H9 (cell line): ENCODE results near the gene PPP2R3B. TPM values are rescaled to one million over a fixed set of nuclear protein-coding genes. Genes with fewer than 3 reads are reported as not detected.

Source experiments
- DNase-seq: peaks from one replicate; pipeline ENCODE4 v3.0.0-alpha.2; 2017
- H2AFZ ChIP-seq: one replicate; pipeline ENCODE4 v1.6.1; 2013; ENCODE audit warnings: mild to moderate bottlenecking, low read length, control low read depth, moderate library complexity
- H2AK5ac ChIP-seq: 2 replicates; pipeline ENCODE4 v1.6.1; 2013; ENCODE audit warnings: low read length, control low read depth, mixed read lengths; ENCODE audit not compliant: insufficient read length
- H2BK120ac ChIP-seq: one replicate; pipeline ENCODE4 v1.6.1; 2013; ENCODE audit warnings: low read depth, mild to moderate bottlenecking, low read length, control low read depth, inconsistent platforms; ENCODE audit not compliant: poor library complexity, severe bottlenecking
- H2BK12ac ChIP-seq: 2 replicates; pipeline ENCODE4 v1.6.1; 2013; ENCODE audit warnings: low read length, control low read depth, mixed read lengths, low read depth; ENCODE audit not compliant: insufficient read length
- H2BK15ac ChIP-seq: 2 replicates; pipeline ENCODE4 v1.6.1; 2013; ENCODE audit warnings: low read depth, low read length, control low read depth
- H2BK20ac ChIP-seq: one replicate; pipeline ENCODE4 v1.6.1; 2013; ENCODE audit warnings: low read depth, mild to moderate bottlenecking, low read length, control low read depth, inconsistent platforms; ENCODE audit not compliant: poor library complexity, severe bottlenecking
- H2BK5ac ChIP-seq: 2 replicates; pipeline ENCODE4 v1.6.1; 2013; ENCODE audit warnings: low read length, control low read depth, mixed read lengths; ENCODE audit not compliant: insufficient read length
- H3K14ac ChIP-seq: 2 replicates; pipeline ENCODE4 v1.6.1; 2013; ENCODE audit warnings: low read length, control low read depth; ENCODE audit not compliant: insufficient read depth
- H3K18ac ChIP-seq: 2 replicates; pipeline ENCODE4 v1.6.1; 2013; ENCODE audit warnings: low read depth, mild to moderate bottlenecking, mixed read lengths, low read length, control low read depth; ENCODE audit not compliant: insufficient read length
- H3K23ac ChIP-seq: 2 replicates; pipeline ENCODE4 v1.6.1; 2013; ENCODE audit warnings: low read length, control low read depth, mixed read lengths, low read depth; ENCODE audit not compliant: insufficient read length
- H3K23me2 ChIP-seq: 2 replicates; pipeline ENCODE4 v1.6.1; 2013; ENCODE audit warnings: low read depth, mild to moderate bottlenecking, mixed read lengths, low read length, control low read depth; ENCODE audit not compliant: insufficient read length, poor library complexity, severe bottlenecking
- H3K27ac ChIP-seq: 2 replicates; pipeline ENCODE4 v1.5.1; 2013; ENCODE audit warnings: low read length, control low read depth, mixed read lengths, low read depth; ENCODE audit not compliant: insufficient read length
- H3K27me3 ChIP-seq: 2 replicates; pipeline ENCODE4 v1.6.1; 2013; ENCODE audit warnings: low read length, control low read depth, inconsistent platforms; ENCODE audit not compliant: insufficient read depth
- H3K4ac ChIP-seq: 2 replicates; pipeline ENCODE4 v1.6.1; 2013; ENCODE audit warnings: low read depth, mild to moderate bottlenecking, control low read depth, inconsistent platforms, low read length, moderate library complexity
- H3K4me1 ChIP-seq: 2 replicates; pipeline ENCODE4 v1.6.1; 2013; ENCODE audit warnings: low read length, control low read depth, inconsistent platforms; ENCODE audit not compliant: insufficient read depth
- H3K4me2 ChIP-seq: 2 replicates; pipeline ENCODE4 v1.6.1; 2013; ENCODE audit warnings: low read length, control low read depth, mixed read lengths; ENCODE audit not compliant: insufficient read length, insufficient read depth
- H3K56ac ChIP-seq: 2 replicates; pipeline ENCODE4 v1.6.1; 2013; ENCODE audit warnings: low read depth, mild to moderate bottlenecking, mixed read lengths, low read length, control low read depth; ENCODE audit not compliant: insufficient read length
- H3K79me1 ChIP-seq: 2 replicates; pipeline ENCODE4 v1.6.1; 2013; ENCODE audit warnings: low read depth, mild to moderate bottlenecking, moderate library complexity, low read length, control low read depth, inconsistent platforms; ENCODE audit not compliant: insufficient read depth, poor library complexity, severe bottlenecking
- H3K79me2 ChIP-seq: 2 replicates; pipeline ENCODE4 v1.6.1; 2013; ENCODE audit warnings: low read length, control low read depth, inconsistent platforms; ENCODE audit not compliant: insufficient read depth
- H3K9ac ChIP-seq: 2 replicates; pipeline ENCODE4 v1.6.1; 2013; ENCODE audit warnings: low read length, control low read depth, mixed read lengths; ENCODE audit not compliant: insufficient read length; ENCODE audit errors: extremely low read depth
- H3K9me3 ChIP-seq: one replicate; pipeline ENCODE4 v1.6.1; 2013; ENCODE audit warnings: low read depth, low read length, inconsistent platforms; ENCODE audit not compliant: control insufficient read depth
- H3T11ph ChIP-seq: one replicate; pipeline ENCODE4 v1.6.1; 2013; ENCODE audit warnings: mild to moderate bottlenecking, low read length, control low read depth, inconsistent platforms
- H4K20me1 ChIP-seq: one replicate; pipeline ENCODE4 v1.6.1; 2013; ENCODE audit not compliant: control insufficient read depth, insufficient read length, insufficient read depth
- H4K5ac ChIP-seq: 2 replicates; pipeline ENCODE4 v1.6.1; 2013; ENCODE audit warnings: low read depth, mild to moderate bottlenecking, mixed read lengths, low read length, control low read depth; ENCODE audit not compliant: insufficient read length
- H4K8ac ChIP-seq: replicated peaks from 2 replicates; pipeline ENCODE4 v1.6.1; 2013; ENCODE audit warnings: low read length, control low read depth, mixed read lengths, low read depth; ENCODE audit not compliant: insufficient read length
- H4K91ac ChIP-seq: 2 replicates; pipeline ENCODE4 v1.6.1; 2013; ENCODE audit warnings: low read depth, mild to moderate bottlenecking, moderate library complexity, mixed read lengths, low read length, control low read depth; ENCODE audit not compliant: insufficient read length
- H3K27ac Mint-ChIP-seq, 3 experiments: 2 replicates in 2 of 3; 3 replicates in 1 of 3; pipeline ENCODE4 v1.8.0; 2020 to 2021; ENCODE audit warnings: mixed read lengths in 3 of 3, mild to moderate bottlenecking in 1 of 3, moderate library complexity in 1 of 3
- H3K27me3 Mint-ChIP-seq: 2 replicates; pipeline ENCODE4 v1.8.0; 2021; ENCODE audit warnings: low read depth, mild to moderate bottlenecking, moderate library complexity, mixed read lengths
- H3K36me3 Mint-ChIP-seq, 3 experiments: 2 replicates in 2 of 3; 3 replicates in 1 of 3; pipeline ENCODE4 v1.8.0; 2020 to 2021; ENCODE audit warnings: low read depth in 3 of 3, mixed read lengths in 3 of 3; ENCODE audit not compliant: insufficient read depth in 1 of 3
- H3K4me1 Mint-ChIP-seq, 2 experiments: 2 replicates each; pipeline ENCODE4 v1.8.0; 2020; ENCODE audit warnings: mixed read lengths in 2 of 2
- H3K4me3 Mint-ChIP-seq, 2 experiments: 2 replicates in 1 of 2; 3 replicates in 1 of 2; pipeline ENCODE4 v1.8.0; 2020 to 2021; ENCODE audit warnings: mild to moderate bottlenecking in 2 of 2, mixed read lengths in 2 of 2, moderate library complexity in 1 of 2
- H3K9me3 Mint-ChIP-seq, 2 experiments: 2 replicates in 1 of 2; 3 replicates in 1 of 2; pipeline ENCODE4 v1.8.0; 2020; ENCODE audit warnings: mild to moderate bottlenecking in 2 of 2, mixed read lengths in 2 of 2, moderate library complexity in 1 of 2
- WGBS: extraction: QIAGEN DNeasy Blood & Tissue Kit; methylation state at CpG from one replicate; pipeline ENCODE4 v1.1.7; 2013; ENCODE audit warnings: missing lambda C conversion rate, low lambda C conversion rate, mixed read lengths; ENCODE audit not compliant: insufficient read length; ENCODE audit errors: extremely low coverage; 5-methylcytosine and 5-hydroxymethylcytosine counted together
- total RNA-seq: library from RNA; stranded (reverse); gene quantifications from 2 replicates; pipeline ENCODE4 v1.2.1, GENCODE V29; 2021
- TF ChIP-seq, protein P1 (sequence below): fragments of 200-600 bp; sonication (generic); conservative IDR thresholded peaks from 3 replicates; pipeline ENCODE4 v1.8.0; 2021; ENCODE audit warnings: antibody characterized with exemption, mild to moderate bottlenecking

PPP2R3B gene
- total RNA-seq, 1 experiment from 2014 or later = 72.1 TPM

GRCh38 chrX:358651-359143, 28.0 kb downstream of the PPP2R3B start:
- H3T11ph ChIP-seq = no peak overlapping the region
- H3K9me3 Mint-ChIP-seq = 0 out of 5 replicates have a peak, but pooled peaks cover 0 to 3% of the 10 kb centered on the region in 2 experiments
- no peak overlapping the region for H3K14ac ChIP-seq
- no peak overlapping the region for H2BK12ac ChIP-seq
- H2BK120ac ChIP-seq = no peak overlapping the region
- no peak overlapping the region for H2BK20ac ChIP-seq
- H4K20me1 ChIP-seq = no peaks in the 10 kb centered on the region
- no CpG with 5 or more reads among the region's 49 CpGs for WGBS
- H3K4ac ChIP-seq = no peak overlapping the region
- no peak overlapping the region for H2AFZ ChIP-seq
- H3K27me3 Mint-ChIP-seq = no peaks in the 10 kb centered on the region
- H3K23me2 ChIP-seq = no peaks in the 10 kb centered on the region
- H3K4me2 ChIP-seq = no peak overlapping the region
- no peaks in the 10 kb centered on the region for H3K4me1 ChIP-seq
- H3K9me3 ChIP-seq = no peaks in the 10 kb centered on the region
- H3K56ac ChIP-seq = no peak overlapping the region
- H4K91ac ChIP-seq = no peak overlapping the region
- no peak overlapping the region for H2BK5ac ChIP-seq
- no peak overlapping the region for H4K5ac ChIP-seq
- H3K4me1 Mint-ChIP-seq = no peaks in the 10 kb centered on the region
- no peak overlapping the region for H3K23ac ChIP-seq
- no peak overlapping the region for H3K9ac ChIP-seq
- TF ChIP-seq, protein P1, sequence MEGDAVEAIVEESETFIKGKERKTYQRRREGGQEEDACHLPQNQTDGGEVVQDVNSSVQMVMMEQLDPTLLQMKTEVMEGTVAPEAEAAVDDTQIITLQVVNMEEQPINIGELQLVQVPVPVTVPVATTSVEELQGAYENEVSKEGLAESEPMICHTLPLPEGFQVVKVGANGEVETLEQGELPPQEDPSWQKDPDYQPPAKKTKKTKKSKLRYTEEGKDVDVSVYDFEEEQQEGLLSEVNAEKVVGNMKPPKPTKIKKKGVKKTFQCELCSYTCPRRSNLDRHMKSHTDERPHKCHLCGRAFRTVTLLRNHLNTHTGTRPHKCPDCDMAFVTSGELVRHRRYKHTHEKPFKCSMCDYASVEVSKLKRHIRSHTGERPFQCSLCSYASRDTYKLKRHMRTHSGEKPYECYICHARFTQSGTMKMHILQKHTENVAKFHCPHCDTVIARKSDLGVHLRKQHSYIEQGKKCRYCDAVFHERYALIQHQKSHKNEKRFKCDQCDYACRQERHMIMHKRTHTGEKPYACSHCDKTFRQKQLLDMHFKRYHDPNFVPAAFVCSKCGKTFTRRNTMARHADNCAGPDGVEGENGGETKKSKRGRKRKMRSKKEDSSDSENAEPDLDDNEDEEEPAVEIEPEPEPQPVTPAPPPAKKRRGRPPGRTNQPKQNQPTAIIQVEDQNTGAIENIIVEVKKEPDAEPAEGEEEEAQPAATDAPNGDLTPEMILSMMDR = no peak
- peak overlapping the region in 2 of 3 experiments; percentile 42 to 86; a peak in 2 of 7 replicates for H3K27ac Mint-ChIP-seq
- no peaks in the 10 kb centered on the region; the same call in 1 of the 2 replicates for H3K79me2 ChIP-seq
- H3K4me3 Mint-ChIP-seq = no peak overlapping the region; a peak in 1 of 5 replicates
- DNase-seq = no peak
- H2BK15ac ChIP-seq = no peak overlapping the region
- peaks cover 49 to 77% (median 65%) of the 10 kb centered on the region in 3 experiments for H3K36me3 Mint-ChIP-seq
- H3K18ac ChIP-seq = no peak overlapping the region
- no peak overlapping the region for H2AK5ac ChIP-seq
- no peaks in the 10 kb centered on the region for H3K79me1 ChIP-seq
- no peaks in the 10 kb centered on the region for H3K27me3 ChIP-seq
- no peak overlapping the region for H3K27ac ChIP-seq
- no peak overlapping the region for H4K8ac ChIP-seq
